Measurements from ENCODE around the gene SLC22A3.
"Not testable (repeated sequence)": the region's sequence is repeated elsewhere in the genome, so short reads cannot be mapped to it uniquely, and the experiment has no call there.

The SLC22A3 gene

GRCh38 chr6:160336200-160336599 is 12.0 kb upstream of the SLC22A3 start:
- no peak for DNase-seq (ENCODE audit: low read depth)

- no peak for DNase-seq (ENCODE audit: low read depth)
Observed at GRCh38 chr6:160337301-160337700, 10.9 kb upstream of the SLC22A3 start.

GRCh38 chr6:160337991-160338390 is 10.2 kb upstream of the SLC22A3 start:
- DNase-seq (ENCODE audit: low read depth): no peak

GRCh38 chr6:160343144-160343543 is 5.0 kb upstream of the SLC22A3 start:
- no peak for DNase-seq (ENCODE audit: low read depth)

- DNase-seq (ENCODE audit: low read depth): no peak
Observed at GRCh38 chr6:160344271-160344670, 3.9 kb upstream of the SLC22A3 start.

- no peak for DNase-seq (ENCODE audit: low read depth)
Observed at GRCh38 chr6:160347259-160348222, 637 bp upstream of the SLC22A3 start.

- DNase-seq (ENCODE audit: low read depth): no peak
Observed at GRCh38 chr6:160349020-160349441, 853 bp downstream of the SLC22A3 start.

- no peak for DNase-seq (ENCODE audit: low read depth)
Observed at GRCh38 chr6:160349814-160350350, 1.7 kb downstream of the SLC22A3 start.

GRCh38 chr6:160353950-160354496 is 5.8 kb downstream of the SLC22A3 start:
- no peak for DNase-seq (ENCODE audit: low read depth)

- DNase-seq (ENCODE audit: low read depth): no peak
Observed at GRCh38 chr6:160355001-160355400, 6.8 kb downstream of the SLC22A3 start.

- DNase-seq (ENCODE audit: low read depth): no peak
Observed at GRCh38 chr6:160356074-160356744, 8.0 kb downstream of the SLC22A3 start.

- no peak for DNase-seq (ENCODE audit: low read depth)
Observed at GRCh38 chr6:160357088-160357487, 8.9 kb downstream of the SLC22A3 start.

- DNase-seq (ENCODE audit: low read depth): no peak
Observed at GRCh38 chr6:160358225-160359119, 10.3 kb downstream of the SLC22A3 start.

GRCh38 chr6:160360955-160361354 is 12.8 kb downstream of the SLC22A3 start:
- no peak for DNase-seq (ENCODE audit: low read depth)

- no peak for DNase-seq (ENCODE audit: low read depth)
Observed at GRCh38 chr6:160362556-160362955, 14.4 kb downstream of the SLC22A3 start.

- no peak for DNase-seq (ENCODE audit: low read depth)
Observed at GRCh38 chr6:160363016-160363996, 15.1 kb downstream of the SLC22A3 start.

GRCh38 chr6:160365117-160365516 is 16.9 kb downstream of the SLC22A3 start:
- DNase-seq (ENCODE audit: low read depth): no peak

GRCh38 chr6:160367798-160368547 is 19.8 kb downstream of the SLC22A3 start:
- DNase-seq (ENCODE audit: low read depth): no peak

GRCh38 chr6:160368670-160369069 is 20.5 kb downstream of the SLC22A3 start:
- DNase-seq (ENCODE audit: low read depth): no peak

- DNase-seq (ENCODE audit: low read depth): not testable (repeated sequence)
Observed at GRCh38 chr6:160373601-160374000, 25.4 kb downstream of the SLC22A3 start.

Data from stimulated activated CD4-positive, alpha-beta T cell treated with anti-CD3 and anti-CD28 coated beads, Interleukin-2, amount 100 ng/mL, for 4 hours (primary cell).